ENCODE results near the gene SPSB4. TPM values are rescaled to one million over a fixed set of nuclear protein-coding genes. Genes with fewer than 3 reads are reported as not detected.

Gene SPSB4
- total RNA-seq: under 0.01 TPM in 1 of 2 replicates, not detected in the other

DNA sequence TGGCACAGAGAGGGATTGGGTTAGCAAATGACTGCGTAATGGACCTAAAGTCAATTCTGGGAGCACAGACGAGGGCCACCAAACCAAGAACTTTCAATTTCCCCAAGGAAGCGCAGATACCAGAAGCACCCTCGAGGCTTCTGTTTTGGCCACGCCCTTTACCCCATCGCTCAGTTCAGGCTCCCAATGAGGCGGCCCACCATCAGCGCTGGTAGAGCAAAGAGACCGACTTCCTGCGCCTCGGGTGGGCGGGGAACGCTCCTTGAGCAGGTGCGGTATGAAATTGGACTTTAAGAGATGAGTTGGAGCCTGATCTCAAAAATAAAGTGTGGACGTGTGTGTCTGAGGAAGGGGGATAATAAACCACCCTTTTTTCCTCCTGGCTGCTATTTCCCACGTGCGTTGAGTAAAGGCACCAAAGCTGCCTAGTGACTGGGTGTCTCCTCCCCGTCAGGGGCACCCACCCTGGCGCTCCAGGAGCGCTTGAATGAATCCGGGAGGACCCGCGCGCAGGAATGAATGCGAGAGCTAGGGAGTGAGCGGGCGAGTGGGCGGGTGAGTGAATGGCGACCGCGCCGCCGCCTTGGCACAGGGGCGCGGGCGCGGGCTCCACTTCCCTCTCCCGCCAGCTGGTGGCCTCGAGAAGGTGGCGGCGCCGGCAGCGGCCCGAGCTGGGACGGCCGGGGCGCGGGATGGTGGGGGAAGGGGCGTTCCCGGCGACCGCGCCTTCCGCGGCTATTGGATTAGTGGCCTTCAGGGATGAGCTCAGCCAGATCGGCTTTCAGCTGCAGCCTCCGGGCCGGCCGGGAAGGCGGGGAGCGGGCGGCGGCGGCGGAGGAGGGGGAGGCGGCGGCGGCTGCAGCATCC, at the start of gene SPSB4:
SPSB4 (plus strand) TSS at position 772 of the 867 bp plus-strand sequence. CDS start 14,758 bp downstream, outside the sequence.

Other genes with a start within 250 kb of the SPSB4 start
- 95.4 and 110 TPM in 2 replicates for gene SLC25A36, start 109.5 kb upstream of the SPSB4 start, total RNA-seq
- gene PXYLP1, start 180.5 kb downstream of the SPSB4 start, total RNA-seq: 8.7 and 13.4 TPM in 2 replicates